Measurements from ENCODE around the gene PRSS3. TPM values are rescaled to one million over a fixed set of nuclear protein-coding genes. Genes with fewer than 3 reads are reported as not detected.
"Not testable (repeated sequence)": the region's sequence is repeated elsewhere in the genome, so short reads cannot be mapped to it uniquely, and the experiment has no call there.

PRSS3 gene
- total and polyA plus RNA-seq, 2 donors: 2.6 to 5.7 TPM

DNA sequence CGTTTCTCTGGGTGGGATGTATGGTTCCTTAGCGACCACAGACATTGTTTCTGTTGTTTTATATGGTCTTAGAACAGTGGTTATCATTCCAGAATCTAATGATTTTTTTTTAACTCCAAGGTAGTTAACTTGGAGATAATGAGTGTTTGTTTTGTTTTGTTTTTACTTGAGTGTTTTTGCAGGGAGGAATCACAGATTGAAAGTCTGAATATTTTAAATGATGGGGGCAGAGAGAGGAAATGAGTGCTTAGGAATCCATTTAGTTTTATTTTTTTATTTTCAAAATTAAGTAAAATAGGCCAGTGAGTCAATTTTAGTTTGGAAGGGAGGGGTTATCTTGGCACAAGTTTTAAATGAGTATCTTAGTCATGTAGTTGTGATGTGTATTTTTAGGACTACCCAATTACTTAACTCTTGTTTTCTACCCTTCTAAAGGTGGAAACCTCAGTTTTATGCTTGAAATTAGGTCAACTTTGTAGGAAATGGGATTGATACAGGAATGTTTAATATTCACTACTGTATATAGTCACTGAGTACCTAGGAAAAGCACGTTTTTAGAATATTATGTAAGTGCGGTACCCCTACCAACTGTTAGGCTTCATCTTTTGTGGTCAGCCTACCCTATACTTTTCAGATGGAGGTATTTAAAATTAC lies 23.6 kb downstream of the PRSS3 start:
- no peak for DNase-seq (ENCODE audit: low read depth in 6 of 9, low spot score in 9 of 9)
- peak overlapping the region; percentile 88 to 99 for H3K4me3 ChIP-seq (ENCODE audit: low read length in 2 of 2)
- H3K36me3 ChIP-seq (ENCODE audit: control insufficient read depth in 2 of 2, insufficient read depth in 2 of 2, low read length in 1 of 2): no peaks in the 10 kb centered on the region
- 25% methylated on average over 4 of the region's 4 CpGs for WGBS
- peaks cover 4 to 18% of the 10 kb centered on the region in 2 donors for H3K4me1 ChIP-seq (ENCODE audit: control insufficient read depth in 2 of 2, insufficient read depth in 2 of 2, low read length in 2 of 2)
- H3K9me3 ChIP-seq (ENCODE audit: control insufficient read depth in 2 of 2, insufficient read depth in 1 of 2, low read length in 1 of 2): no peaks in the 10 kb centered on the region
- peak overlapping the region; percentile 95 to 96 for H3K27ac ChIP-seq (ENCODE audit: low read depth in 1 of 2, low read length in 1 of 2)
- no peaks in the 10 kb centered on the region for H3K27me3 ChIP-seq (ENCODE audit: control insufficient read depth in 2 of 2, insufficient read depth in 1 of 2, low read length in 1 of 2)

DNA sequence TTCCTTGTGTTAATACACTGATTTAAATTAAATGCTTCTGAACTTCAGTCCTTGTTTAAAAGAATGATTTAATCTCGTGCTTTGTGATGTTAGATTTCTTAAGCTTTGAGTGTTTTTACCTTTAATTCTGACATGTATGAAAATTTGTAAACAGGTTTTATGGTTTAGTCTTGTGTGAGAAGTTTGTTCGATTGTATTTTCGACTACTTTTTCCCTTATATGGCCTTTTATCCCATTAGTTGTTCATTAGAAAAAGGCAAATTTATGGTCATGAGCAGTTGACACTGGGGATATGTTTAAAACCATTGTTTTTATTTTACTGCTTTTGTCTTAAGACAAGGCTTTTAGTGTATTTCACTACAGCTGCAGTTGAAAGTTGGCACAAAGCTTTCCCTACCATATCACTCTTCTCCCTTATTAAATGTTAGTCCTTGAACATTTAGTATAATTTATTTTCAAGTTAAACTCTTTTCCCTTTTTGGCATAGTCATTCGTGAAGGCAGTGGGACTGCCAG lies 24.9 kb downstream of the PRSS3 start:
- H3K4me1 ChIP-seq (ENCODE audit: control insufficient read depth in 2 of 2, insufficient read depth in 2 of 2, low read length in 2 of 2): peaks cover 4 to 11% of the 10 kb centered on the region in 2 donors
- no peak for DNase-seq (ENCODE audit: low read depth in 6 of 9, low spot score in 9 of 9)
- H3K4me3 ChIP-seq (ENCODE audit: low read length in 2 of 2): no peak overlapping the region
- no peak overlapping the region for H3K27ac ChIP-seq (ENCODE audit: low read depth in 1 of 2, low read length in 1 of 2)
- H3K9me3 ChIP-seq (ENCODE audit: control insufficient read depth in 2 of 2, insufficient read depth in 1 of 2, low read length in 1 of 2): no peaks in the 10 kb centered on the region
- WGBS: 78% methylated on average over 4 of the region's 4 CpGs
- H3K27me3 ChIP-seq (ENCODE audit: control insufficient read depth in 2 of 2, insufficient read depth in 1 of 2, low read length in 1 of 2): no peaks in the 10 kb centered on the region
- no peaks in the 10 kb centered on the region for H3K36me3 ChIP-seq (ENCODE audit: control insufficient read depth in 2 of 2, insufficient read depth in 2 of 2, low read length in 1 of 2)

DNA sequence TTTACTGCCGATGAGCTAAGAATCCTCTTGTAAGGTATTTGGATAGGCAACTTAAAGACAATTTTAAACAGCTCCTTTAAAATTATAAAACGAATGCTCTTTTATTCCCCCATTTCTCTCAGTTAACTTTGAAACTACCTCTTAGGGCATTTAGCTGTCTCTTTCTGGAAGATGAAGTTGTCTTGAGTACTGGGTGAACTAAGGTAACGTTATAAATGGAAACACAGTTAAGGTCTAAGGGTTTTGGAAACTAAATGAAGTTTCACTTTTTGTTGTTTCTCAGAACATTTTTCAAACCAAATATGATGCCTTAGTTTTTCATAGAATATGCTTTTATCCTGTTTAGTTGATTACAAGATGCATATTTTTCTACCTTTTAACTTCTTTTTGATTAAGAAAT lies 28.4 kb downstream of the PRSS3 start:
- Histone ChIP-seq H3K27ac (ENCODE audit: low read depth in 1 of 2, low read length in 1 of 2) (no peak overlapping the region), H3K4me1 (ENCODE audit: control insufficient read depth in 2 of 2, insufficient read depth in 2 of 2, low read length in 2 of 2) (peaks cover 0 to 3% of the 10 kb centered on the region in 2 donors), H3K36me3 (ENCODE audit: control insufficient read depth in 2 of 2, insufficient read depth in 2 of 2, low read length in 1 of 2) (peaks cover 7 to 8% of the 10 kb centered on the region in 2 donors), H3K9me3 (ENCODE audit: control insufficient read depth in 2 of 2, insufficient read depth in 1 of 2, low read length in 1 of 2) (no peaks in the 10 kb centered on the region), H3K4me3 (ENCODE audit: low read length in 2 of 2) (no peak overlapping the region), H3K27me3 (ENCODE audit: control insufficient read depth in 2 of 2, insufficient read depth in 1 of 2, low read length in 1 of 2) (no peaks in the 10 kb centered on the region)
- 96% methylated on average over 3 of the region's 3 CpGs for WGBS
- DNase-seq (ENCODE audit: low read depth in 6 of 9, low spot score in 9 of 9): no peak

DNA sequence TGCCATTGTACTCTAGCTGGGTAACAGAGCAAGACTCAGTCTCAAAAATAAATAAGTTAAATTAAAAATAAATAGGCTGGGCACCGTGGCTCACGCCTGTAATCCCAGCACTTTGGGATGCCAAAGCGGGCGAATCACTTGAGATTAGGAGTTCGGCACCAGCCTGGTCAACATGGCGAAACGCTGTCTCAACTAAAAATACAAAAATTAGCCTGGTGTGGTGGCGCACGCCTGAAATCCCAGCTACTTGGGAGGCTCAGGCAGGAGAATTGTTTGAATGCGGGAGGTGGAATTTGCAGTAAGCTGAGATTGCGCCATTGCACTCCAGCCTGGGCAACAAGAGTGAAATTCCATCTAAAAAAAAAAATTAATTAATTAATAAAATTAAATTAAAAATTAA lies 31.9 kb downstream of the PRSS3 start:
- not testable (repeated sequence) for H3K4me3 ChIP-seq (ENCODE audit: low read length in 2 of 2); DNase-seq (ENCODE audit: low read depth in 6 of 9, low spot score in 9 of 9); H3K4me1 ChIP-seq (ENCODE audit: control insufficient read depth in 2 of 2, insufficient read depth in 2 of 2, low read length in 2 of 2); H3K27me3 ChIP-seq (ENCODE audit: control insufficient read depth in 2 of 2, insufficient read depth in 1 of 2, low read length in 1 of 2); H3K9me3 ChIP-seq (ENCODE audit: control insufficient read depth in 2 of 2, insufficient read depth in 1 of 2, low read length in 1 of 2); H3K27ac ChIP-seq (ENCODE audit: low read depth in 1 of 2, low read length in 1 of 2)
- H3K36me3 ChIP-seq (ENCODE audit: control insufficient read depth in 2 of 2, insufficient read depth in 2 of 2, low read length in 1 of 2): peaks cover 7 to 11% of the 10 kb centered on the region in 2 donors
- WGBS: 98% methylated on average over 11 of the region's 11 CpGs

DNA sequence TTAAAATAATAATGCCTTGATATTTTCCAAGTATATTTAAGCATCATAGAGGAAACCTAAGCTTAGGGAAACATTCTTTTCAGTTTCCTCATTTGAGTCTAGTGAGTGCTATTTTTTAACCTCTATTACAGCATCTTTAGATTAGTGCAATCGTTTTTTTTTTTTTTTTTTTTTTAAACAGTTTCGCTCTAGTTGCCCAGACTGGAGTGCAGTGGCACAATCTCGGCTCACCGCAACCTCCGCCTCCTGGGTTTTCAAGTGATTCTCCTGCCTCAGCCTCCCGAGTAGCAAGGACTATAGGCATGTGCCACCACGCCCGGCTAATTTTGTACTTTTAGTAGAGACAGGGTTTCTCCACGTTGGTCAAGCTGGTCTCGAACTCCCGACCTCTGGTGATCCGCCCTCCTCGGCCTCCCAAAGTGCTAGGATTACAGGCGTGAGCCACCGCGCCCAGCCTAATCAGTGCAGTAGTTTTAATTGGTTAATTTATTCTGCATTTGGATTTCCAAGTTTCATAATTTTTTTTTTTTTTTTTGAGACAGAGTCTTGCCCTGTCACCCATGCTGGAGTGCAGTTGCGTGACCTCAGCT lies 34.4 kb downstream of the PRSS3 start:
- not testable (repeated sequence) for H3K4me1 ChIP-seq (ENCODE audit: control insufficient read depth in 2 of 2, insufficient read depth in 2 of 2, low read length in 2 of 2); H3K27ac ChIP-seq (ENCODE audit: low read depth in 1 of 2, low read length in 1 of 2); DNase-seq (ENCODE audit: low read depth in 6 of 9, low spot score in 9 of 9); H3K9me3 ChIP-seq (ENCODE audit: control insufficient read depth in 2 of 2, insufficient read depth in 1 of 2, low read length in 1 of 2); H3K27me3 ChIP-seq (ENCODE audit: control insufficient read depth in 2 of 2, insufficient read depth in 1 of 2, low read length in 1 of 2); H3K4me3 ChIP-seq (ENCODE audit: low read length in 2 of 2)
- peaks cover 7 to 11% of the 10 kb centered on the region in 2 donors for H3K36me3 ChIP-seq (ENCODE audit: control insufficient read depth in 2 of 2, insufficient read depth in 2 of 2, low read length in 1 of 2)
- 98% methylated on average over 17 of the region's 17 CpGs for WGBS

DNA sequence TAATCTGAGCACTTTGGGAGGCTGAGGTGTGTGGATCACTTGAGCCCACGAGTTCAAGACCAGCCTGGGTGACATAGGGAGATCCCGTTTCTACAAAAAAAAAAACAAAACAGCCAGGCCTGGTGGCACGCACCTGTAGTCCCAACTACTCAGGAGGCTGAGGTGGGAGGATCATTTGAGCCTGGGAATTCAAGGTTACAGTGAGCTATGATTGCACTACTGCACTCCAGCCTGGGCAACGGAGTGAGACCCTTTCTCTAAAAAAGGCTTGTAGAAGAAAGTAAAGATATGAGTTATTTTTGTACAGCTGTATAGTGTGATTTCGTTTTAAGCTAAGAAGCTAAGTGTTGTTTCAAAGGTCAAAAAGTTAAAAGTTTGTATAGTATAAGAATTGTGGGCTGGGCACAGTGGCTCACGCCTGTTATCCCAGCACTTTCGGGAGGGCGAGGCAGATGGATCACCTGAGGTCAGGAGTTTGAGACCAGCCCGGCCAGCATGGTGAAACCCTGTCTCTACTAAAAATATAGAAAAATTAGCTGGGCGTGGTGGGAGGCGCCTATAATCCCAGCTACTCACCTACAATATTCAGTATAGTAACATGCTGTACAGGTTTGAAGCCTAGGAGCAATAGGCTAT lies 40.4 kb downstream of the PRSS3 start:
- Histone ChIP-seq H3K4me1 (ENCODE audit: control insufficient read depth in 2 of 2, insufficient read depth in 2 of 2, low read length in 2 of 2) (peaks cover 0 to 3% of the 10 kb centered on the region in 2 donors), H3K27ac (ENCODE audit: low read depth in 1 of 2, low read length in 1 of 2) (peak overlapping the region in 1 of 2 donors; percentile 65), H3K36me3 (ENCODE audit: control insufficient read depth in 2 of 2, insufficient read depth in 2 of 2, low read length in 1 of 2) (peaks cover 0 to 6% of the 10 kb centered on the region in 2 donors), H3K4me3 (ENCODE audit: low read length in 2 of 2) (no peak overlapping the region), H3K27me3 (ENCODE audit: control insufficient read depth in 2 of 2, insufficient read depth in 1 of 2, low read length in 1 of 2) (no peaks in the 10 kb centered on the region), H3K9me3 (ENCODE audit: control insufficient read depth in 2 of 2, insufficient read depth in 1 of 2, low read length in 1 of 2) (no peaks in the 10 kb centered on the region)
- no peak for DNase-seq (ENCODE audit: low read depth in 6 of 9, low spot score in 9 of 9)
- 95% methylated on average over 11 of the region's 11 CpGs for WGBS

DNA sequence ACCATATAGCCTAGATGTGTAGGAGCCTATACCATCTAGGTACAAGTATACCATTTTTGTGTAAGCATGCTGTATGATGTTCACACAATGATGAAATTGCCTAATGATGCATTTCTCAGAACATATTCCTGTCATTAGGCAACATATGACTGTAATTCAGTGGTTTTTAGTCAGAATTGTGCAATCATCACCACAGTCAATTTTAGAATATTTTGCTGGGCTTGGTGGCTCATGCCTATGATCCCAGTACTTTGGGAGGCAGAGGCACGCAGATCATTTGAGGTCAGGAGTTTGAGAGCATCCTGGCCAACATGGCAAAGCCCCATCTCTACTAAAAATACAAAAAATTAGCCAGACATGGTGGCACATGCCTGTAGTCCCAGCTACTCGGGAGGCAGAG lies 40.9 kb downstream of the PRSS3 start:
- H3K4me1 ChIP-seq (ENCODE audit: control insufficient read depth in 2 of 2, insufficient read depth in 2 of 2, low read length in 2 of 2); DNase-seq (ENCODE audit: low read depth in 6 of 9, low spot score in 9 of 9); H3K4me3 ChIP-seq (ENCODE audit: low read length in 2 of 2); H3K9me3 ChIP-seq (ENCODE audit: control insufficient read depth in 2 of 2, insufficient read depth in 1 of 2, low read length in 1 of 2); H3K36me3 ChIP-seq (ENCODE audit: control insufficient read depth in 2 of 2, insufficient read depth in 2 of 2, low read length in 1 of 2); H3K27me3 ChIP-seq (ENCODE audit: control insufficient read depth in 2 of 2, insufficient read depth in 1 of 2, low read length in 1 of 2); H3K27ac ChIP-seq (ENCODE audit: low read depth in 1 of 2, low read length in 1 of 2): not testable (repeated sequence)
- WGBS: 93% methylated on average over 2 of the region's 2 CpGs

DNA sequence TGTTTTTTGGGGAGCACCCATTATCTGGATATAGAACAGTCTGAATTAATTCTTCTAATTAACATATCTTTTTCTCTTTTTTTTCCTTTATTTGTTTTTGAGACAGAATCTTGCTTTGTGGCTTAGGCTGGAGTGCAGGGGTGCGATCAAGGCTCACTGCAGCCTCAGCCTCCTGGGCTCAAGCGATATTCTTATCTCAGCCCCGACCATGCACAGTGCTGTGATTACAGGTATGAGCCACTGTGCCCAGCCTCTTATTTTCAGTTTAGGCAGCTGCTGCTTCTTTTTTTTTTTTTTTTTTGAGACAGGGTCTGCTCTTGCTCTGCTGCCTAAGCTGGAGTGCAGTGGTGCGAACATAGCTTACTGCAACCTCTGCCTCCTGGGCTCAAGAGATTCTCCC lies 41.8 kb downstream of the PRSS3 start:
- H3K4me1 ChIP-seq (ENCODE audit: control insufficient read depth in 2 of 2, insufficient read depth in 2 of 2, low read length in 2 of 2): peaks cover 0 to 3% of the 10 kb centered on the region in 2 donors
- WGBS: 94% methylated on average over 4 of the region's 4 CpGs
- no peak for DNase-seq (ENCODE audit: low read depth in 6 of 9, low spot score in 9 of 9)
- no peaks in the 10 kb centered on the region for H3K27me3 ChIP-seq (ENCODE audit: control insufficient read depth in 2 of 2, insufficient read depth in 1 of 2, low read length in 1 of 2)
- no peak overlapping the region for H3K4me3 ChIP-seq (ENCODE audit: low read length in 2 of 2)
- H3K9me3 ChIP-seq (ENCODE audit: control insufficient read depth in 2 of 2, insufficient read depth in 1 of 2, low read length in 1 of 2): no peaks in the 10 kb centered on the region
- no peak overlapping the region for H3K27ac ChIP-seq (ENCODE audit: low read depth in 1 of 2, low read length in 1 of 2)
- peaks cover 0 to 6% of the 10 kb centered on the region in 2 donors for H3K36me3 ChIP-seq (ENCODE audit: control insufficient read depth in 2 of 2, insufficient read depth in 2 of 2, low read length in 1 of 2)

DNA sequence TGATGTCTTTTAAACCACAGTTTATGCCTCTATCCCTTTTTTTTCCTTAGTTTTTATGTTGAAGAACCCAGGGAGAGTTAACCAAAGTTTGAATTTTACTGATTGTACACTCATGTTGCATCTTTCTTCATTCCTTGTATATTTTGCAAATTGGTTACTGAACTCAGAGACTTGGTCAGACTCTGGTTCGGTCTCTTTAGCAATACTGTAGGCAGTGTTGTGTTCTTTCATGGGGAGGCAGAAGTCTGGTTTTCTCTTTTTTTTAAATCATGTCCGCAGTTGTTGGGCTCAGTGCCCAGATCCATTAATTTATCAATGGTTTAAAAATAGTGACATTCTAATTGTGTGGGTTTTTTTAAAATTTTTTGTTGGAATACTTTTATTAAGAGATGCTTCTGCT lies 45.0 kb downstream of the PRSS3 start:
- no peaks in the 10 kb centered on the region for H3K27me3 ChIP-seq (ENCODE audit: control insufficient read depth in 2 of 2, insufficient read depth in 1 of 2, low read length in 1 of 2)
- no peak overlapping the region for H3K4me3 ChIP-seq (ENCODE audit: low read length in 2 of 2)
- H3K4me1 ChIP-seq (ENCODE audit: control insufficient read depth in 2 of 2, insufficient read depth in 2 of 2, low read length in 2 of 2): peaks cover 3 to 4% of the 10 kb centered on the region in 2 donors
- no peak overlapping the region for H3K27ac ChIP-seq (ENCODE audit: low read depth in 1 of 2, low read length in 1 of 2)
- H3K36me3 ChIP-seq (ENCODE audit: control insufficient read depth in 2 of 2, insufficient read depth in 2 of 2, low read length in 1 of 2): peaks cover 2 to 6% of the 10 kb centered on the region in 2 donors
- WGBS: 92% methylated on average over 2 of the region's 2 CpGs
- no peaks in the 10 kb centered on the region for H3K9me3 ChIP-seq (ENCODE audit: control insufficient read depth in 2 of 2, insufficient read depth in 1 of 2, low read length in 1 of 2)
- DNase-seq (ENCODE audit: low read depth in 6 of 9, low spot score in 9 of 9): no peak
